IPS-18c (cell line): ENCODE measurements around the gene RHCG.
"Not testable (repeated sequence)": the region's sequence is repeated elsewhere in the genome, so short reads cannot be mapped to it uniquely, and the experiment has no call there.

ENCODE experiments used
- H3K4me3 ChIP-seq: 2 replicates; pipeline ENCODE4 v1.7.0; 2013; ENCODE audit warnings: low read depth, mild to moderate bottlenecking, low read length, moderate library complexity; ENCODE audit not compliant: insufficient read depth
- H3K9me3 ChIP-seq: one replicate; pipeline ENCODE4 v1.6.1; 2013; ENCODE audit warnings: mild to moderate bottlenecking, low read length, moderate library complexity; ENCODE audit not compliant: control insufficient read depth, insufficient read depth

The RHCG gene

GRCh38 chr15:89490081-89490813, 6.1 kb downstream of the RHCG start:
- no peak overlapping the region for H3K4me3 ChIP-seq

DNA sequence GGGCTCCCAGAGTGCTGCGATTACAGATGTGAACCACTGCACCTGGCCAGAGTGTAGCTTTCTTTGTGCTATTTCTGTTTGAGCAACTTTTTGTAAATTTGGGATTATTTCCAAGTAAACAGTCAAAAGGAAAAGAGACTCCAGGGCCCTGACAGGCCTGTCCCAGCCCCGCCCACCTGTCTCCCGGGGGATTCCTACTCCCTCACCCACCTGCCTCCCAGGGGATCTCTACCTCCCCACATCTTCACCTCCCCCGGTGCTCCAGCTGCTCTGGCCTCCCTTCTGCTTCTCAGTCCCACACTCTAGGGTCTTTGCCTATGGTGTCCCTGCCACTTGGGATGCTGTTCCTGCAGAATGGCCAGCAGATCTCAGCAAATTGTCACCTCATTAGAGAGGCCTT, 7.0 kb downstream of the RHCG start:
- Histone ChIP-seq H3K4me3 (no peak overlapping the region), H3K9me3 (no peaks in the 10 kb centered on the region)

More at GRCh38 chr15:89490081-89490813, 6.1 kb downstream of the RHCG start:
- no peaks in the 10 kb centered on the region for H3K9me3 ChIP-seq

- Histone ChIP-seq H3K9me3 (no peaks in the 10 kb centered on the region), H3K4me3 (no peak overlapping the region)
Measured at GRCh38 chr15:89487791-89488190, 8.6 kb downstream of the RHCG start.

DNA sequence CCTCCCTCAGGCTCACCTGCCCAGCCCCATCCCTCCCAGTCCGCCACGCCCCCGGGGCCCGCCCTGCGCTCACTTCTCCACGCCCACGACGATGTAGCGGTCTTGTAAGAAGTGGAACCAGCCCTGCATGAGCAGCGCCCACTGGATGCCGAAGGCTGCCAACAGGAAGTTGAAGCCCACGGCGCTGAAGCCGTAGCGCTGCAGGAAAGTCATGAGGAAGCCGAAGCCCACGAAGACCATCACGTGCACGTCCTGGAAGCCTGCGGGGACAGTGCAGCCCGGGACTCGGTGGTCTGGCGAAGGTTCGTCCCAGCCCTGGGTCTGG, 9.7 kb downstream of the RHCG start:
- Histone ChIP-seq H3K9me3 (no peaks in the 10 kb centered on the region), H3K4me3 (no peak overlapping the region)

- H3K4me3 ChIP-seq, result no peak overlapping the region
Measured at GRCh38 chr15:89483079-89483478, 13.3 kb downstream of the RHCG start.

DNA sequence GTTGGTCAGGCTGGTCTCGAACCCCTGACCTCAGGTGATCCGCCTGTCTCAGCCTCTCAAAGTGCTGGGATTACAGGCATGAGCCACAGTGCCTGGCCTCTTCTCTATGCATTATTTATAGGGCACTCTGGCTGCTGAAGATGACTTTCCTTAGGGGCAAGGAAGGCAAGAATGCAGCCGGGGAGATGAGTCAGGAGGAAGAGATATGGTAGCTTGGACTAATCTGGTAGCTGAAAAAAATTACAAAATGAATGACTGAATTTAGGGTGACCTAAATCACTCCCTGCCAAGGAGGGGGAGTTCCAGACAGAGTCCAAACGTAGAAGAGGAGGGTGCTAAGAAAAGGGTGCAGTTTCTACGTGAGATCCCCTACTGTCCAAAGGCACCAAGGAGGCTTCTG, 14.2 kb downstream of the RHCG start:
- Histone ChIP-seq H3K4me3 (no peak overlapping the region), H3K9me3 (no peaks in the 10 kb centered on the region)

More at GRCh38 chr15:89483079-89483478, 13.3 kb downstream of the RHCG start:
- no peaks in the 10 kb centered on the region for H3K9me3 ChIP-seq

DNA sequence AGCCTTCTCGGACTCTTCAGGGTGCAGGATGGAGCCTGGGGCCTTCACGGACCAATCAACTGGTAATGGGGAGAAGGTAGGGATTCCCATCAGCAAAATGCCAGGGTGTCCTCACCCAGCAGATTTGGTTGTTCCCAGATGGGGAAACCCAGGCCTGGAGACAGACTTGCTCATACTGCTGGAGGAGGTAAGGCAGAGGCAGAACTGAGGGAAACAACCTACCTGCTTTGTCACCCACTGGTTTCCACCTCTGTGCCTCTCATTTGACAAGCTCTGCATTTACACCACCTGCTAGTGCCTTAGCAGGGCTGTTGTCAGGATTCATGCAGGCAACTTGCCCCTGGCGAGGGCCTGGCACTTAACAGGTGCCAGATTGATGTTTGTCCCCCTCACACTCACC, 15.9 kb downstream of the RHCG start:
- no peak overlapping the region for H3K4me3 ChIP-seq
- no peaks in the 10 kb centered on the region for H3K9me3 ChIP-seq

DNA sequence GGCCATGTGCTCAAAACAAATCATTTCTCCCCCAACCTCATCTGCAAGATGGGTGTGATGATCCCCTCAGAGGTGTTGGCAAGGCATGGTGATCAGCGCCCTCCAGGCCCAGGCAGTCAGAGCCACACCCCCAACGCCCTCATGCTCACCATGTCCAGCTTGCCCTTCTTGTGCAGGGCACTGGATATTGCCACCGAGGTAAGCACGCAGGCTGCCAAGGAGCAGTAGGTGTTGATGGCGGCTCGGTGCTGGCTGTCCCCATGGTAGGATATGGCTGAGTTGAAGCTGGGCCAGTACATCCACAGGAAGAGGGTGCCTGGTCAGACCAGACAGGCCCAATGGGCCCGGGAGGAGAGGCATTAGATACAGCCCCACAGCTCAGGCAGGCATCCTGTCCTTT, 17.2 kb downstream of the RHCG start:
- no peak overlapping the region for H3K4me3 ChIP-seq
- H3K9me3 ChIP-seq, result no peaks in the 10 kb centered on the region

- no peak overlapping the region for H3K4me3 ChIP-seq
Measured at GRCh38 chr15:89477411-89478242, 18.8 kb downstream of the RHCG start.

GRCh38 chr15:89475661-89476060, 20.7 kb downstream of the RHCG start:
- Histone ChIP-seq H3K9me3 (no peaks in the 10 kb centered on the region), H3K4me3 (no peak overlapping the region)

More at GRCh38 chr15:89477411-89478242, 18.8 kb downstream of the RHCG start:
- H3K9me3 ChIP-seq, result no peaks in the 10 kb centered on the region

DNA sequence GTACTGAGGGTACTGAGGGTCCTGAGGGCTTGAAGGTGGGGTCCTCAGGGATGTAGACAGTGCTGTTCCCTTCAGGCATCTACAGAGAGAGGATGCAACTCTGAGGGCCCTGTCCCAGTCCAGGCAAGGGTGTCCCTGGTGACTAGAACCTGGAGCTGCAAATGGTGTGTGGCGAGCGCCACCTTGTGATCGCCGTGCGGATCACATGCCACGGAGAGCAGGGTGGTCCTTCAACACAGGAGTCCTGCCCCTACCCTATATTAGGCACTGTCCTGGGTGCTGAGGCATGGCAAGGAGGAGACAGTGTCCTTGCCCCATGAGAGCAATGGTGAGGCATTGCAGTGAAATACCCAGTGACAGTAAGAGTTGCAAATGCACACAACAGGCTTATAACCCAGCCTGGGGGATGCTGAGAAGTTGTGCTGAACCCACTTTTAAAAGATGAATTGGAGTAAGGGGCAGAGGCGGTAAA, 23.6 kb downstream of the RHCG start:
- H3K9me3 ChIP-seq, result peaks cover 2% of the 10 kb centered on the region
- no peak overlapping the region for H3K4me3 ChIP-seq

GRCh38 chr15:89469426-89470096, 26.8 kb downstream of the RHCG start:
- peak overlapping the region; percentile 43; the same call in 1 of the 2 replicates for H3K4me3 ChIP-seq
- peaks cover 2% of the 10 kb centered on the region for H3K9me3 ChIP-seq

- H3K9me3 ChIP-seq, H3K4me3 ChIP-seq: not testable (repeated sequence)
Measured at GRCh38 chr15:89468813-89469212, 27.6 kb downstream of the RHCG start.

- no peaks in the 10 kb centered on the region for H3K9me3 ChIP-seq
- H3K4me3 ChIP-seq, result no peak overlapping the region
Measured at GRCh38 chr15:89463113-89463512, 33.3 kb downstream of the RHCG start.

- H3K4me3 ChIP-seq, result no peak overlapping the region
- no peaks in the 10 kb centered on the region for H3K9me3 ChIP-seq
Measured at GRCh38 chr15:89462198-89462912, 34.0 kb downstream of the RHCG start.

- no peaks in the 10 kb centered on the region for H3K9me3 ChIP-seq
Measured at GRCh38 chr15:89461386-89461785, 35.0 kb downstream of the RHCG start.

GRCh38 chr15:89460048-89460447, 36.3 kb downstream of the RHCG start:
- Histone ChIP-seq H3K4me3 (no peak overlapping the region), H3K9me3 (no peaks in the 10 kb centered on the region)

More at GRCh38 chr15:89461386-89461785, 35.0 kb downstream of the RHCG start:
- H3K4me3 ChIP-seq, result no peak overlapping the region
